H1 (cell line): Measurements from ENCODE around the gene HSD17B2. TPM values are rescaled to one million over a fixed set of nuclear protein-coding genes. Genes with fewer than 3 reads are reported as not detected.

Source experiments
- CTCF ChIA-PET: fragments of 300-600 bp; sonication (Branson Sonifier 250); formaldehyde crosslinking; loops from one replicate; lab custom pipeline; 2021; ENCODE audit not compliant: partially characterized antibody; lab: Charles Lee
- POLR2A ChIA-PET: fragments of 300-600 bp; sonication (Branson Sonifier 250); formaldehyde crosslinking; loops from one replicate; lab custom pipeline; 2021; ENCODE audit warnings: inconsistent platforms; ENCODE audit not compliant: partially characterized antibody; lab: Charles Lee
- DNase-seq, 2 experiments: peaks; one replicate each; pipeline versions ENCODE4 v3.0.0 to v3.0.0-alpha.2; 2010 to 2022; ENCODE audit warnings: low spot score in 2 of 2, low read depth in 1 of 2, mixed read lengths in 1 of 2
- FAIRE-seq: peaks from 2 replicates; lab custom pipeline; 2011; peaks lifted over from hg19 to GRCh38; lab: Jason Lieb, UNC
- H2AFZ ChIP-seq: 2 replicates; pipeline ENCODE4 v1.8.1; 2012; ENCODE audit warnings: low read length, inconsistent platforms
- H2AK5ac ChIP-seq: 2 replicates; pipeline ENCODE4 v1.6.1; 2013; ENCODE audit warnings: low read depth, low read length
- H2BK120ac ChIP-seq: replicated peaks from 2 replicates; pipeline ENCODE3; 2013; ENCODE audit warnings: low read depth, low read length, inconsistent platforms
- H2BK12ac ChIP-seq: 2 replicates; pipeline ENCODE4 v1.6.1; 2013; ENCODE audit warnings: low read depth, low read length
- H2BK15ac ChIP-seq: 2 replicates; pipeline ENCODE4 v1.6.1; 2013; ENCODE audit warnings: low read length
- H2BK20ac ChIP-seq: 2 replicates; pipeline ENCODE4 v1.6.1; 2013; ENCODE audit warnings: low read length
- H2BK5ac ChIP-seq: 2 replicates; pipeline ENCODE4 v1.6.1; 2013; ENCODE audit warnings: low read depth, low read length
- H3K14ac ChIP-seq: 2 replicates; pipeline ENCODE4 v1.6.1; 2013; ENCODE audit warnings: inconsistent platforms; ENCODE audit not compliant: insufficient read length
- H3K18ac ChIP-seq: 2 replicates; pipeline ENCODE4 v1.6.1; 2013; ENCODE audit warnings: low read length; ENCODE audit errors: extremely low read depth
- H3K23ac ChIP-seq: 2 replicates; pipeline ENCODE4 v1.6.1; 2013; ENCODE audit warnings: inconsistent platforms; ENCODE audit not compliant: insufficient read length
- H3K23me2 ChIP-seq: 2 replicates; pipeline ENCODE4 v1.6.1; 2013; ENCODE audit warnings: low read depth, low read length
- H3K27ac ChIP-seq: 2 replicates; pipeline ENCODE4 v1.6.1; 2011; ENCODE audit warnings: low read depth, low read length, inconsistent platforms
- H3K27me3 ChIP-seq, 4 experiments: replicated peaks in 1 of 4; 1 replicate in 1 of 4; 2 replicates in 3 of 4; pipeline versions ENCODE4 v1.6.1 to v1.8.1; 2011 to 2013; ENCODE audit warnings: low read length in 3 of 4, mild to moderate bottlenecking in 3 of 4, inconsistent platforms in 2 of 4, mixed read lengths in 2 of 4, moderate library complexity in 1 of 4; ENCODE audit not compliant: control insufficient read depth in 3 of 4, insufficient read depth in 3 of 4; ENCODE audit errors: extremely low read depth in 1 of 4
- H3K36me3 ChIP-seq, 4 experiments: 2 replicates each; pipeline versions ENCODE4 v1.6.1 to v1.8.1; 2011 to 2013; ENCODE audit warnings: mild to moderate bottlenecking in 4 of 4, low read length in 3 of 4, moderate library complexity in 2 of 4, control low read depth in 1 of 4, inconsistent platforms in 1 of 4; ENCODE audit not compliant: insufficient read depth in 4 of 4, control insufficient read depth in 2 of 4
- H3K4ac ChIP-seq: replicated peaks from 2 replicates; pipeline ENCODE3; 2013; ENCODE audit warnings: low read length, low read depth, mixed read lengths, inconsistent platforms; ENCODE audit not compliant: insufficient read length
- H3K4me1 ChIP-seq, 4 experiments: replicated peaks in 1 of 4; 1 replicate in 1 of 4; 2 replicates in 3 of 4; pipeline versions ENCODE4 v1.6.1 to v1.8.1; 2011 to 2013; ENCODE audit warnings: low read length in 3 of 4, inconsistent platforms in 2 of 4, mixed read lengths in 1 of 4; ENCODE audit not compliant: insufficient read depth in 4 of 4, control insufficient read depth in 3 of 4
- H3K4me2 ChIP-seq, 2 experiments: 2 replicates each; pipeline versions ENCODE4 v1.6.1 to v1.8.1; 2011 to 2013; ENCODE audit warnings: low read depth in 2 of 2, low read length in 2 of 2, control low read depth in 1 of 2, inconsistent platforms in 1 of 2, mild to moderate bottlenecking in 1 of 2; ENCODE audit not compliant: insufficient read depth in 1 of 2
- H3K4me3 ChIP-seq, 4 experiments: fragments of 200-600, 300-600 bp in 1 of 4; sonication (generic), shearing (Covaris generic), sonication (Bioruptor Twin) in 1 of 4; 2 replicates each; pipeline versions ENCODE4 v1.5.1 to v1.8.1; 2011 to 2016; ENCODE audit warnings: low read length in 4 of 4, low read depth in 3 of 4, control low read depth in 2 of 4, inconsistent platforms in 2 of 4, mild to moderate bottlenecking in 2 of 4, mixed read lengths in 1 of 4, moderate library complexity in 1 of 4; ENCODE audit not compliant: insufficient read depth in 2 of 4; ENCODE audit errors: extremely low read depth in 1 of 4
- H3K56ac ChIP-seq: replicated peaks from 2 replicates; pipeline ENCODE3; 2013; ENCODE audit warnings: low read depth, mild to moderate bottlenecking, mixed read lengths, low read length, inconsistent platforms; ENCODE audit not compliant: insufficient read length
- H3K79me1 ChIP-seq: 2 replicates; pipeline ENCODE4 v1.6.1; 2013; ENCODE audit warnings: low read depth, low read length, control low read depth
- H3K79me2 ChIP-seq, 2 experiments: 2 replicates each; pipeline versions ENCODE4 v1.6.1 to v1.8.1; 2012 to 2013; ENCODE audit warnings: low read length in 2 of 2, mild to moderate bottlenecking in 2 of 2, inconsistent platforms in 1 of 2; ENCODE audit not compliant: insufficient read depth in 2 of 2, control insufficient read depth in 1 of 2
- H3K9ac ChIP-seq, 4 experiments: replicated peaks in 1 of 4; 1 replicate in 1 of 4; 2 replicates in 3 of 4; pipeline versions ENCODE4 v1.6.1 to v1.8.1; 2011 to 2013; ENCODE audit warnings: low read depth in 3 of 4, low read length in 3 of 4, control low read depth in 2 of 4, mild to moderate bottlenecking in 2 of 4, moderate library complexity in 2 of 4, inconsistent platforms in 1 of 4; ENCODE audit errors: extremely low read depth in 1 of 4
- H3K9me3 ChIP-seq, 2 experiments: 2 replicates each; pipeline versions ENCODE4 v1.6.1 to v1.8.1; 2012 to 2013; ENCODE audit warnings: mild to moderate bottlenecking in 2 of 2, moderate library complexity in 2 of 2, control low read depth in 1 of 2, inconsistent platforms in 1 of 2, low read depth in 1 of 2, low read length in 1 of 2, mixed read lengths in 1 of 2; ENCODE audit not compliant: insufficient read depth in 2 of 2
- H4K20me1 ChIP-seq, 2 experiments: replicated peaks in 1 of 2; 2 replicates each; pipeline versions ENCODE3 to v1.8.1; 2011 to 2013; ENCODE audit warnings: inconsistent platforms in 2 of 2, low read length in 2 of 2, mild to moderate bottlenecking in 1 of 2; ENCODE audit not compliant: insufficient read depth in 2 of 2, control insufficient read depth in 1 of 2
- H4K5ac ChIP-seq: 2 replicates; pipeline ENCODE4 v1.6.1; 2013; ENCODE audit warnings: low read length, low read depth, mixed read lengths, inconsistent platforms; ENCODE audit not compliant: insufficient read length
- H4K8ac ChIP-seq: 2 replicates; pipeline ENCODE4 v1.8.0; 2013; ENCODE audit warnings: mild to moderate bottlenecking, moderate library complexity, low read length, inconsistent platforms; ENCODE audit not compliant: insufficient read depth; ENCODE audit errors: extremely low read depth
- H4K91ac ChIP-seq: replicated peaks from 2 replicates; pipeline ENCODE3; 2013; ENCODE audit warnings: low read length, mixed read lengths, inconsistent platforms; ENCODE audit not compliant: insufficient read length
- CREB1 ChIP-seq: IDR thresholded peaks from 2 replicates; pipeline ENCODE4 v1.6.1; 2012; ENCODE audit warnings: inconsistent platforms
- CTCF ChIP-seq, 3 experiments: IDR thresholded peaks; 1 replicate in 2 of 3; 2 replicates in 1 of 3; pipeline versions ENCODE4 v1.5.1 to v1.6.1; 2011; ENCODE audit warnings: low read length in 3 of 3, mild to moderate bottlenecking in 3 of 3, inconsistent platforms in 2 of 3, low read depth in 1 of 3, moderate library complexity in 1 of 3; ENCODE audit not compliant: insufficient read depth in 1 of 3; ENCODE audit errors: control extremely low read depth in 1 of 3
- FOSL1 ChIP-seq: IDR thresholded peaks from 2 replicates; pipeline ENCODE4 v1.6.1; 2011; ENCODE audit warnings: mild to moderate bottlenecking, low read depth, low read length, moderate library complexity; ENCODE audit not compliant: insufficient read depth
- JUND ChIP-seq: IDR thresholded peaks from 2 replicates; pipeline ENCODE4 v1.6.1; 2011; ENCODE audit warnings: mild to moderate bottlenecking, improper control_type of control experiment, low read length
- RAD21 ChIP-seq, 2 experiments: IDR thresholded peaks in 1 of 2; conservative IDR thresholded peaks in 1 of 2; 2 replicates each; pipeline ENCODE4 v1.6.1; 2011; ENCODE audit warnings: low read depth in 2 of 2, low read length in 2 of 2, improper control_type of control experiment in 1 of 2, inconsistent platforms in 1 of 2, mild to moderate bottlenecking in 1 of 2, moderate library complexity in 1 of 2
- WGBS, 2 experiments: shearing (Covaris generic) in 1 of 2; methylation state at CpG; one replicate each; pipeline versions ENCODE4 v1.1.6 to v1.1.7; 2013 to 2015; ENCODE audit warnings: low lambda C conversion rate in 2 of 2, mixed read lengths in 2 of 2, inconsistent platforms in 1 of 2, low coverage in 1 of 2, missing lambda C conversion rate in 1 of 2; ENCODE audit not compliant: insufficient replicate concordance in 2 of 2, insufficient coverage in 1 of 2, insufficient read length in 1 of 2; ENCODE audit errors: extremely low coverage in 1 of 2, missing lambda C conversion rate in 1 of 2; 5-methylcytosine and 5-hydroxymethylcytosine counted together
- polyA plus RNA-seq, 7 experiments: library from polyadenylated mRNA; depleted of rRNA in 3 of 7; stranded (reverse) in 5 of 7; unstranded in 2 of 7; fragments of >200 nt in 5 of 7; fragments of 200-250 nt in 2 of 7; gene quantifications; 1 replicate in 5 of 7; 2 replicates in 1 of 7; 4 replicates in 1 of 7; pipeline versions ENCODE4 v1.2.1 to v1.2.3, GENCODE V29; 2011 to 2013; ENCODE audit warnings: missing spikeins in 2 of 7, mixed read lengths in 2 of 7
- total RNA-seq: library from RNA; stranded (reverse); fragmentation: NEBNext Ultra II Directional; extraction: Animal tissue kit (Norgen Biotek cat#: 25700); gene quantifications from 2 replicates; pipeline ENCODE4 v1.2.1, GENCODE V29; 2021

The HSD17B2 gene
- total and polyA plus RNA-seq, 2 of the 8 experiments (the other 6 are each of a cell fraction or from before 2014, with no cell fraction given) = not detected

GRCh38 chr16:81996664-81997509 is 38.2 kb upstream of the HSD17B2 start:
- H3K4me3 ChIP-seq = no peak overlapping the region
- H3K9me3 ChIP-seq = no peaks in the 10 kb centered on the region
- H3K23me2 ChIP-seq = no peaks in the 10 kb centered on the region
- 65% methylated on average over 11 of the region's 11 CpGs; no CpG with 5 or more reads in 1 of the 2 experiments for WGBS, 2 experiments
- no peak overlapping the region for H2BK5ac ChIP-seq
- peak; percentile 81 for FAIRE-seq
- H4K8ac ChIP-seq = no peak overlapping the region
- no peak overlapping the region for H2BK120ac ChIP-seq
- no peak overlapping the region for H3K14ac ChIP-seq
- H3K9ac ChIP-seq = no peak overlapping the region
- DNase-seq = no peak
- H4K20me1 ChIP-seq = no peaks in the 10 kb centered on the region
- no peak overlapping the region for H3K4ac ChIP-seq
- no peak overlapping the region for H2BK12ac ChIP-seq
- TF ChIP-seq RAD21 (IDR thresholded peaks at IDR 0.05 in 1 of 2, conservative IDR thresholded peaks at IDR 0.05 in 1 of 2; ENCODE audit: low read depth in 2 of 2, low read length in 2 of 2) (peak; percentile 52 to 59), FOSL1 (no peak), CREB1 (no peak), JUND (peak; percentile 83), CTCF (IDR thresholded peaks at IDR 0.05; ENCODE audit: control extremely low read depth in 1 of 3, insufficient read depth in 1 of 3, low read depth in 1 of 3, low read length in 3 of 3) (peak in 2 of 3 experiments; percentile 51 to 59; a peak in 3 of 4 replicates)
- H2BK15ac ChIP-seq = peak overlapping the region; percentile 66; the same call in 1 of the 2 replicates
- no peaks in the 10 kb centered on the region for H3K79me1 ChIP-seq
- ChIA-PET CTCF (interaction anchor here (0.5 to 5.0 kb wide), 44 partner anchors 10 to 445 kb away, joined by 3 to 98 read pairs (median 5); no protein-coding TSS in a partner anchor), POLR2A (no interaction called here)
- H3K79me2 ChIP-seq = no peaks in the 10 kb centered on the region
- no peak overlapping the region for H2BK20ac ChIP-seq
- no peak overlapping the region for H2AK5ac ChIP-seq
- peaks cover 0 to 7% (median 0%) of the 10 kb centered on the region in 4 experiments; a peak in 2 of 7 replicates for H3K4me1 ChIP-seq
- peak overlapping the region; percentile 18; the same call in 1 of the 2 replicates for H2AFZ ChIP-seq
- H4K5ac ChIP-seq = no peak overlapping the region
- H3K36me3 ChIP-seq = no peaks in the 10 kb centered on the region
- H3K18ac ChIP-seq = no peak overlapping the region
- no peak overlapping the region for H4K91ac ChIP-seq
- no peaks in the 10 kb centered on the region for H3K27me3 ChIP-seq
- no peak overlapping the region for H3K56ac ChIP-seq
- no peak overlapping the region for H3K4me2 ChIP-seq
- H3K27ac ChIP-seq = no peak overlapping the region
- H3K23ac ChIP-seq = no peak overlapping the region
